Loucy (cell line): ENCODE results near the gene FGFR4.

Experiments used
- EZH2phosphoT487 ChIP-seq: fragments of 200-600 bp; IDR thresholded peaks from 2 replicates; pipeline ENCODE4 v1.6.1; 2018; ENCODE audit warnings: antibody characterized with exemption, mild to moderate bottlenecking, moderate library complexity, borderline replicate concordance
- TF ChIP-seq, protein P1 (sequence below): fragments of 200-600 bp; sonication (generic); conservative IDR thresholded peaks from 2 replicates; pipeline ENCODE4 v1.5.1; 2014; ENCODE audit warnings: mild to moderate bottlenecking, antibody characterized with exemption, low read length

DNA sequence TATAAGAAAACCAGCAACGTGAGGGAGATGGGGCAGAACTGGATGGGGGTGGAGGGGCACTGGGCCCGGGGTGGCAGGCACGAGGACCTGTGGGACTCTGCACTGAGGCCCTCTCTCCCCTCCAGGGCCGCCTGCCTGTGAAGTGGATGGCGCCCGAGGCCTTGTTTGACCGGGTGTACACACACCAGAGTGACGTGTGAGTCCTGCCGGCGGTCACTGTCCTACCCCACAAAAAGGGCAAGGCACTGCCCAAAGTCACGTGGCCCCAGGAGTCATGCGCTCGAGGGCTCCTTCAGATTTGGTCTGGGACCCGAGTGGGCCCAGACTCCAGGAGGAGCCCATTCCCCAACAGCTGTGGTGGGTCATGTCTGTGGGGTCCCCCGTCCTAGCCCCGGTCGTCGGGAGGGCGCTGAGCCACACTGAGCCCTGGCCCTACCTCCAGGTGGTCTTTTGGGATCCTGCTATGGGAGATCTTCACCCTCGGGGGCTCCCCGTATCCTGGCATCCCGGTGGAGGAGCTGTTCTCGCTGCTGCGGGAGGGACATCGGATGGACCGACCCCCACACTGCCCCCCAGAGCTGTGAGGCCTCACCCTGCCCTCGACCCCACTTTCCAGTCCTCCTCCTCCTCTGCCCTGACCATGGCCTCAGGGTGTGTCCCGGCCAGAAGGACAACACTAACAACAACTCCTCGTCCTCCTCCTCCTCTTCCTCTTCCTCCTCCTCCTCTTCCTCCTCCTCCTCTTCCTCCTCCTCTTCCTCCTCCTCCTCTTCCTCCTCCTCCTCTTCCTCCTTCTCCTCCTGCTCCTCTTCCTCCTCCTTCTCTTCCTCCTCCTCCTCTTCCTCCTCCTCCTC is 9.7 kb downstream of the FGFR4 start:
- TF ChIP-seq, protein P1, sequence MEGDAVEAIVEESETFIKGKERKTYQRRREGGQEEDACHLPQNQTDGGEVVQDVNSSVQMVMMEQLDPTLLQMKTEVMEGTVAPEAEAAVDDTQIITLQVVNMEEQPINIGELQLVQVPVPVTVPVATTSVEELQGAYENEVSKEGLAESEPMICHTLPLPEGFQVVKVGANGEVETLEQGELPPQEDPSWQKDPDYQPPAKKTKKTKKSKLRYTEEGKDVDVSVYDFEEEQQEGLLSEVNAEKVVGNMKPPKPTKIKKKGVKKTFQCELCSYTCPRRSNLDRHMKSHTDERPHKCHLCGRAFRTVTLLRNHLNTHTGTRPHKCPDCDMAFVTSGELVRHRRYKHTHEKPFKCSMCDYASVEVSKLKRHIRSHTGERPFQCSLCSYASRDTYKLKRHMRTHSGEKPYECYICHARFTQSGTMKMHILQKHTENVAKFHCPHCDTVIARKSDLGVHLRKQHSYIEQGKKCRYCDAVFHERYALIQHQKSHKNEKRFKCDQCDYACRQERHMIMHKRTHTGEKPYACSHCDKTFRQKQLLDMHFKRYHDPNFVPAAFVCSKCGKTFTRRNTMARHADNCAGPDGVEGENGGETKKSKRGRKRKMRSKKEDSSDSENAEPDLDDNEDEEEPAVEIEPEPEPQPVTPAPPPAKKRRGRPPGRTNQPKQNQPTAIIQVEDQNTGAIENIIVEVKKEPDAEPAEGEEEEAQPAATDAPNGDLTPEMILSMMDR, result no peak
- no peak for TF ChIP-seq EZH2phosphoT487
